HepG2 (cell line): ENCODE results near the gene CNOT1. TPM values are rescaled to one million over a fixed set of nuclear protein-coding genes. Genes with fewer than 3 reads are reported as not detected.

Source experiments
- ATAC-seq: fragments of 200-7000 bp; cut with Tn5 transposase; 3 replicates; pipeline ENCODE4 v1.9.1; 2020; ENCODE audit warnings: mild to moderate bottlenecking, moderate library complexity
- BruUV-seq: library from RNA; stranded (reverse); fragments of 400-500 nt; replicated peaks from 2 replicates; lab custom pipeline; 2021; lab: Mats Ljungman, UMichigan
- CTCF ChIA-PET: fragments of 300-600 bp; formaldehyde crosslinking; extraction: SDS; loops from one replicate; lab custom pipeline; 2021; ENCODE audit warnings: low total read pairs, inconsistent platforms, low intra/inter-chr PET ratio; lab: Yijun Ruan, JAX
- POLR2A ChIA-PET: fragments of 350-600 bp; sonication (Branson Sonifier 250); formaldehyde crosslinking; loops from one replicate; lab custom pipeline; 2020; ENCODE audit warnings: antibody characterized with exemption, inconsistent platforms; lab: Yijun Ruan, JAX
- DNase-seq: peaks from one replicate; pipeline ENCODE4 v3.0.0-alpha.2; 2015; ENCODE audit warnings: low spot score
- FAIRE-seq: peaks from 3 replicates; lab custom pipeline; 2011; peaks lifted over from hg19 to GRCh38; lab: Jason Lieb, UNC
- H2AFZ ChIP-seq: one replicate; pipeline ENCODE4 v1.6.1; 2011; ENCODE audit warnings: low read length, inconsistent platforms
- H3K27ac ChIP-seq: fragments of 300-600 bp; 3 replicates; pipeline ENCODE4 v1.8.0; 2011; ENCODE audit warnings: mixed run types, mild to moderate bottlenecking, mixed read lengths, low read length, inconsistent platforms; ENCODE audit not compliant: insufficient read depth; ENCODE audit errors: extremely low read length
- H3K27me3 ChIP-seq, 2 experiments: fragments of 200-600 bp in 1 of 2; 2 replicates in 1 of 2; 3 replicates in 1 of 2; pipeline versions ENCODE4 v1.6.0 to v1.8.0; 2011; ENCODE audit warnings: low read length in 2 of 2, mild to moderate bottlenecking in 2 of 2, moderate library complexity in 2 of 2, inconsistent platforms in 1 of 2; ENCODE audit not compliant: insufficient read depth in 2 of 2, control insufficient read depth in 1 of 2
- H3K36me3 ChIP-seq, 2 experiments: fragments of 200-600 bp in 1 of 2; replicated peaks in 1 of 2; 2 replicates in 1 of 2; 3 replicates in 1 of 2; pipeline versions ENCODE4 v1.5.1 to v1.8.0; 2011; ENCODE audit warnings: low read length in 2 of 2, inconsistent platforms in 1 of 2; ENCODE audit not compliant: insufficient read depth in 2 of 2, control insufficient read depth in 1 of 2
- H3K4me1 ChIP-seq: 2 replicates; pipeline ENCODE4 v1.5.1; 2012; ENCODE audit warnings: low read length, inconsistent platforms; ENCODE audit not compliant: insufficient read depth
- H3K4me2 ChIP-seq: 2 replicates; pipeline ENCODE4 v1.6.0; 2011; ENCODE audit warnings: low read depth, low read length, inconsistent platforms
- H3K4me3 ChIP-seq, 3 experiments: fragments of 200-600 bp in 1 of 3; sonication (generic), shearing (Covaris generic) in 1 of 3; replicated peaks in 1 of 3; 2 replicates each; pipeline ENCODE4 v1.5.1; 2011 to 2016; ENCODE audit warnings: low read length in 3 of 3, inconsistent platforms in 2 of 3, low read depth in 2 of 3, mild to moderate bottlenecking in 2 of 3, control low read depth in 1 of 3, mixed read lengths in 1 of 3; ENCODE audit not compliant: insufficient read depth in 1 of 3
- H3K79me2 ChIP-seq: one replicate; pipeline ENCODE4 v1.6.1; 2011; ENCODE audit warnings: low read length, inconsistent platforms; ENCODE audit not compliant: insufficient read depth
- H3K9ac ChIP-seq: 2 replicates; pipeline ENCODE4 v1.6.0; 2011; ENCODE audit warnings: mild to moderate bottlenecking, low read depth, low read length, inconsistent platforms; ENCODE audit not compliant: insufficient read depth
- H3K9me3 ChIP-seq: 2 replicates; pipeline ENCODE4 v1.5.1; 2012; ENCODE audit warnings: mild to moderate bottlenecking, low read length
- H4K20me1 ChIP-seq: 2 replicates; pipeline ENCODE4 v1.6.0; 2011; ENCODE audit warnings: inconsistent platforms, mild to moderate bottlenecking, low read length, moderate library complexity; ENCODE audit not compliant: insufficient read depth
- CBX5 ChIP-seq: sonication (generic); formaldehyde crosslinking; IDR thresholded peaks from 2 replicates; pipeline ENCODE4 v1.4.0; 2020; ENCODE audit warnings: missing genetic modification reagents, borderline replicate concordance
- GATAD1 ChIP-seq: IDR thresholded peaks from 2 replicates; pipeline ENCODE4 v1.6.1; 2016; ENCODE audit warnings: missing genetic modification reagents, missing compliant biosample characterization
- HOXA7 ChIP-seq: sonication (generic); formaldehyde crosslinking; IDR thresholded peaks from 2 replicates; pipeline ENCODE4 v1.8.1; 2022; ENCODE audit warnings: mild to moderate bottlenecking, missing genetic modification reagents, moderate library complexity
- IKZF1 ChIP-seq: fragments of 450-650 bp; IDR thresholded peaks from 2 replicates; pipeline ENCODE4 v1.7.1; 2016
- IKZF4 ChIP-seq: sonication (generic); formaldehyde crosslinking; IDR thresholded peaks from 2 replicates; pipeline ENCODE4 v1.5.1; 2020; ENCODE audit warnings: borderline replicate concordance, mild to moderate bottlenecking, low read depth, missing genetic modification reagents; ENCODE audit errors: not compliant biosample characterization
- MXI1 ChIP-seq: IDR thresholded peaks from 3 replicates; pipeline ENCODE4 v1.6.1; 2012; ENCODE audit warnings: low read depth, low read length, inconsistent platforms, borderline replicate concordance
- NR2C2 ChIP-seq: sonication (generic); formaldehyde crosslinking; IDR thresholded peaks from 2 replicates; pipeline ENCODE4 v1.4.0; 2020; ENCODE audit warnings: missing genetic modification reagents, mild to moderate bottlenecking, moderate library complexity, borderline replicate concordance
- ZIK1 ChIP-seq: sonication (generic); formaldehyde crosslinking; IDR thresholded peaks from 2 replicates; pipeline ENCODE4 v1.5.0; 2020; ENCODE audit warnings: mild to moderate bottlenecking, low read depth, missing genetic modification reagents, borderline replicate concordance
- ZNF30 ChIP-seq: sonication (generic); formaldehyde crosslinking; IDR thresholded peaks from 2 replicates; pipeline ENCODE4 v1.5.0; 2020; ENCODE audit warnings: mild to moderate bottlenecking, missing genetic modification reagents
- ZNF337 ChIP-seq: sonication (generic); formaldehyde crosslinking; IDR thresholded peaks from 2 replicates; pipeline ENCODE4 v1.5.1; 2020; ENCODE audit warnings: missing genetic modification reagents, low read depth, mild to moderate bottlenecking, borderline replicate concordance
- ZNF563 ChIP-seq: sonication (generic); formaldehyde crosslinking; IDR thresholded peaks from 2 replicates; pipeline ENCODE4 v1.8.0; 2022; ENCODE audit warnings: mild to moderate bottlenecking, moderate library complexity, missing genetic modification reagents
- ZNF713 ChIP-seq: sonication (generic); formaldehyde crosslinking; IDR thresholded peaks from 2 replicates; pipeline ENCODE4 v1.4.0; 2020; ENCODE audit warnings: mild to moderate bottlenecking, missing genetic modification reagents
- ZNF761 ChIP-seq: sonication (generic); formaldehyde crosslinking; conservative IDR thresholded peaks from 2 replicates; pipeline ENCODE4 v1.4.0; 2020; ENCODE audit warnings: mild to moderate bottlenecking, missing genetic modification reagents
- WGBS: methylation state at CpG from one replicate; pipeline ENCODE4 v1.1.6; 2017; ENCODE audit warnings: low lambda C conversion rate; 5-methylcytosine and 5-hydroxymethylcytosine counted together
- in situ Hi-C: cut with HindIII; loops from 2 replicates; pipeline ENCODE4 v1.10.0; 2017; ENCODE audit warnings: low pct_unique_long_range_greater_than_20kb; ENCODE audit not compliant: extremely low pct_ligation_motif_present
- intact Hi-C: fragments of 100-400 bp; cut with micrococcal nuclease; formaldehyde crosslinking; loops from one replicate; pipeline ENCODE4 v1.10.0; 2022; ENCODE audit not compliant: unreplicated experiment
- polyA plus RNA-seq, 8 experiments: library from polyadenylated mRNA; depleted of rRNA in 3 of 8; stranded (reverse) in 7 of 8; unstranded in 1 of 8; fragments of >200 nt; fragmentation: Illumina TruSeq in 4 of 8; extraction: Trizol in 4 of 8; gene quantifications; 2 replicates each; pipeline versions ENCODE4 v1.2.1 to v1.2.3, GENCODE V29; 2011 to 2016; ENCODE audit warnings: low read depth in 4 of 8, missing spikeins in 1 of 8, mixed read lengths in 1 of 8; ENCODE audit not compliant: insufficient read depth in 1 of 8
- total RNA-seq, 5 experiments: library from RNA; depleted of rRNA; stranded (reverse); fragments of >200 nt; fragmentation: Illumina TruSeq; extraction: Trizol; gene quantifications; 2 replicates each; pipeline ENCODE4 v1.2.3, GENCODE V29; 2016; ENCODE audit warnings: low read depth in 1 of 5
- TF ChIP-seq, protein P1 (sequence below): sonication (generic); formaldehyde crosslinking; IDR thresholded peaks from 2 replicates; pipeline ENCODE4 v1.4.0; 2020; ENCODE audit warnings: mild to moderate bottlenecking, missing genetic modification reagents
- TF ChIP-seq, protein P2 (sequence below): sonication (generic); formaldehyde crosslinking; IDR thresholded peaks from 2 replicates; pipeline ENCODE4 v1.5.0; 2020; ENCODE audit warnings: missing genetic modification reagents, mild to moderate bottlenecking, borderline replicate concordance

The CNOT1 gene
- total and polyA plus RNA-seq, 2 of the 13 experiments (the other 11 are each of a cell fraction or from before 2014, with no cell fraction given) = 188 to 232 TPM

DNA sequence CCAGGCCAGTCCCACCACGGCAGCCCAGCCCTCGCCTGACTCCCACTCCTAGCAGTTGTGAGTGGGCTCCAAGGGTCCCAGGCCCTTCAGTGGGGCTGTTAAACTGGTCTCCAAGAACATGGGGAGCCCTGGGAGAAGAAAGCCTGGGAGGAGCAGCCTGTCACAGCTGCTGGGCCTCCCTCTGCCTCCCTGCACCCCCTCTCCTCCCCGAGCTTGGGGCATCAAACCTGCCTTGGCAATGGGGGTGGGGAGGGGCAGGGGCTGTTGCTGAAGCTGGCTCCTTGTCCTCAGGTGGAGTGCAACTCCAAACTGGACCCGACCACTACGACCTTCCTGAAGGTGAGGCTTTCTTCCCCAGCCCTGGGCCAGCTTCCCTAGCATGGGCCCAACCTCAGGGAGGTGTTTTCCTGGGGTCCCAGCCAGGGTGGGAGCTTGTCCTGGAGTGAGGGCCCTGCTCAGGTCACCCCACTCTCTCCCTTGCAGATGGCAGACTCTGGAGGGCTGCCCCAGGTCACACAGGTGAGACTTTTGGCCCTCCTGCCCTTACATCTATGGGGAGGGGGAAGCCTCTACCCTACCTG is 120.9 kb downstream of the CNOT1 start:
- H3K9ac ChIP-seq = no peak overlapping the region
- H3K4me1 ChIP-seq = peaks cover 18% of the 10 kb centered on the region

DNA sequence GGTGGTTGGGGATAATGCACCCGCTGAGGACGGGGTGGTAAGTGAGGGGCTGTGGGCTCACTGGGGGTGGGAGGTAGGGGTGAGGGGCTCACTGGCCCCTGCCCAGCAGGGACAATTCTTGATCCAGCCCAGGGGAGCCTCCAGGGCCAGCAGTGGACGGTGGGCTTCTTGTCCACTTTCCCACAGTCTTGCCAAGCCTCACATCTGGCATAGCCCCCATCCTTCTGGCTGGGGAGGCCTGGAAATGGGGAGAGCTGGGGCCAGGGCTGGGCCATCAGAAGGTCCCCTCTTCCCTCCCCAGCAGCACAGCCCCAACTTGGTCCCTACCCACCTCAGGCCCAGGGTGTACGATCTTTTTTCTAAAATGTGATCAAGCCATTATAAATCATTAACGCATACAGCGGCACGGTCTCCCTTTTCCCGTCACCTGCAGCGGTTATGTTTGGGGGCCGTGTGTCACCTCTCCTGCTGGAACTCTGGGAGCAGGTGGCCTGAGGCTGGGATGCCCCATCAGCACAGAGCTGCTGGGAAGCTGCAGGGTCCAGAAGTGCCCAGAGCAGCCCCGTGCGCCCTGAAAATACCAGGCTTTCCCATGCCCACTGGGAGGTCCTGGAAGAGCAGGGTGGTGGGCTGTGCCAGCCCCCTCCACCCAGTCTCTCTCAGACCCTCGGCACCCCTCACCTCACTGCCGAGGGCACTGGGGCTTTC is 121.5 kb downstream of the CNOT1 start:
- no peaks in the 10 kb centered on the region for H3K9me3 ChIP-seq
- intact Hi-C loops (no loop called here), in situ Hi-C loops (loop anchor here (10.0 kb wide), 1 partner anchor 227 kb away; the partner anchor contains the start of gene GOT2)
- no peak overlapping the region for H3K4me2 ChIP-seq
- no peak overlapping the region for H3K27ac ChIP-seq
- H3K36me3 ChIP-seq = no peaks in the 10 kb centered on the region
- no peaks in the 10 kb centered on the region for H4K20me1 ChIP-seq
- 58% methylated on average over 11 of the region's 14 CpGs for WGBS
- H3K4me3 ChIP-seq = no peak overlapping the region
- DNase-seq = no peak
- H3K4me1 ChIP-seq = peaks cover 14% of the 10 kb centered on the region; the same call in 1 of the 2 replicates
- no peaks in the 10 kb centered on the region for H3K79me2 ChIP-seq
- no peaks in the 10 kb centered on the region; a peak in 1 of 5 replicates for H3K27me3 ChIP-seq
- ChIA-PET CTCF (no interaction called here), POLR2A (interaction anchor here (0.5 kb wide), 1 partner anchor 193 kb away, joined by 4 read pairs; no protein-coding TSS in a partner anchor)
- no peak overlapping the region for H2AFZ ChIP-seq
- H3K9ac ChIP-seq = no peak overlapping the region
- no peak for FAIRE-seq
- BruUV-seq = no TSS peak
- ATAC-seq = no peak
- TF ChIP-seq NR2C2 (CRISPR knock-in tag) (no peak), ZNF30 (CRISPR knock-in tag) (no peak), ZNF563 (CRISPR knock-in tag) (no peak), HOXA7 (CRISPR knock-in tag) (no peak), GATAD1 (no peak), IKZF4 (CRISPR knock-in tag) (no peak), ZNF337 (no peak), ZIK1 (CRISPR knock-in tag) (no peak)
- TF ChIP-seq, protein P1, sequence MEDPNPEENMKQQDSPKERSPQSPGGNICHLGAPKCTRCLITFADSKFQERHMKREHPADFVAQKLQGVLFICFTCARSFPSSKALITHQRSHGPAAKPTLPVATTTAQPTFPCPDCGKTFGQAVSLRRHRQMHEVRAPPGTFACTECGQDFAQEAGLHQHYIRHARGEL (CRISPR knock-in tag) = no peak

More for the DNA sequence above, 120.9 kb downstream of the CNOT1 start:
- H3K27me3 ChIP-seq = no peaks in the 10 kb centered on the region
- POLR2A ChIA-PET = no interaction called here
- no peak overlapping the region for H2AFZ ChIP-seq
- H3K79me2 ChIP-seq = no peaks in the 10 kb centered on the region
- no peak for FAIRE-seq
- CTCF ChIA-PET = no interaction called here
- ATAC-seq = no peak
- TF ChIP-seq ZNF713 (CRISPR knock-in tag) (no peak), CBX5 (CRISPR knock-in tag) (no peak), MXI1 (no peak), IKZF1 (no peak), ZNF761 (CRISPR knock-in tag) (no peak)
- TF ChIP-seq, protein P2, sequence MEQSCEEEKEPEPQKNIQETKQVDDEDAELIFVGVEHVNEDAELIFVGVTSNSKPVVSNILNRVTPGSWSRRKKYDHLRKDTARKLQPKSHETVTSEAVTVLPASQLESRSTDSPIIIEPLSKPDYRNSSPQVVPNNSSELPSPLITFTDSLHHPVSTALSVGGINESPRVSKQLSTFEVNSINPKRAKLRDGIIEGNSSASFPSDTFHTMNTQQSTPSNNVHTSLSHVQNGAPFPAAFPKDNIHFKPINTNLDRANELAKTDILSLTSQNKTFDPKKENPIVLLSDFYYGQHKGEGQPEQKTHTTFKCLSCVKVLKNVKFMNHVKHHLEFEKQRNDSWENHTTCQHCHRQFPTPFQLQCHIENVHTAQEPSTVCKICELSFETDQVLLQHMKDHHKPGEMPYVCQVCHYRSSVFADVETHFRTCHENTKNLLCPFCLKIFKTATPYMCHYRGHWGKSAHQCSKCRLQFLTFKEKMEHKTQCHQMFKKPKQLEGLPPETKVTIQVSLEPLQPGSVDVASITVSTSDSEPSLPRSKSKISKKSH (CRISPR knock-in tag) = no peak
- 33% methylated on average over 1 of the region's 5 CpGs for WGBS
- DNase-seq = no peak
- H3K4me3 ChIP-seq = no peak overlapping the region
- in situ Hi-C loops = loop anchor here (10.0 kb wide), 1 partner anchor 226 kb away; the partner anchor contains the start of gene GOT2
- intact Hi-C loops = no loop called here
- H3K36me3 ChIP-seq = no peaks in the 10 kb centered on the region
- no peak overlapping the region for H3K4me2 ChIP-seq
- H4K20me1 ChIP-seq = no peaks in the 10 kb centered on the region
- no peak overlapping the region for H3K27ac ChIP-seq
- H3K9me3 ChIP-seq = no peaks in the 10 kb centered on the region
- no TSS peak for BruUV-seq
